ENCODE measurements around the gene ABCA6.

Gene ABCA6

DNA sequence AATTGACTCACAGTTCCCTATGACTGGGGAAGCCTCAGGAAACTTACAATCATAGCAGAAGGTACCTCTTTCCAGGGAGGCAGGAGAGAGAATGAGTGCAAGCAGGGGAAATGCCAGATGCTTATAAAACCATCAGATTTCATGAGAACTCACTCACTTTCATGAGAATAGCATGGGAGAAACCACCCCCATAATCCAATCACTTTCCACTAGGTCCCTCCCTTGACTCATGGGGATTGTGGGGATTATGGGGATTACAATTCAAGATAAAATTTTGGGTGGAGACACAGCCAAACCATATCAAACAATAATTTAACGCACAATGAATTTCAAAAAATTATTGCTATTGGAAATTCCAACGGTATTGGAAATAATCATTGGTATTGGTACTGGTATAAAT lies 96.0 kb downstream of the ABCA6 start:
- DNase-seq = no peak
- no peaks in the 10 kb centered on the region for H3K79me2 ChIP-seq (ENCODE audit: insufficient read depth, low read length)
- no peak for TF ChIP-seq EZH2 (IDR thresholded peaks at IDR 0.05; ENCODE audit: borderline replicate concordance, low read depth, low read length, severe bottlenecking)
- TF ChIP-seq, protein P1, sequence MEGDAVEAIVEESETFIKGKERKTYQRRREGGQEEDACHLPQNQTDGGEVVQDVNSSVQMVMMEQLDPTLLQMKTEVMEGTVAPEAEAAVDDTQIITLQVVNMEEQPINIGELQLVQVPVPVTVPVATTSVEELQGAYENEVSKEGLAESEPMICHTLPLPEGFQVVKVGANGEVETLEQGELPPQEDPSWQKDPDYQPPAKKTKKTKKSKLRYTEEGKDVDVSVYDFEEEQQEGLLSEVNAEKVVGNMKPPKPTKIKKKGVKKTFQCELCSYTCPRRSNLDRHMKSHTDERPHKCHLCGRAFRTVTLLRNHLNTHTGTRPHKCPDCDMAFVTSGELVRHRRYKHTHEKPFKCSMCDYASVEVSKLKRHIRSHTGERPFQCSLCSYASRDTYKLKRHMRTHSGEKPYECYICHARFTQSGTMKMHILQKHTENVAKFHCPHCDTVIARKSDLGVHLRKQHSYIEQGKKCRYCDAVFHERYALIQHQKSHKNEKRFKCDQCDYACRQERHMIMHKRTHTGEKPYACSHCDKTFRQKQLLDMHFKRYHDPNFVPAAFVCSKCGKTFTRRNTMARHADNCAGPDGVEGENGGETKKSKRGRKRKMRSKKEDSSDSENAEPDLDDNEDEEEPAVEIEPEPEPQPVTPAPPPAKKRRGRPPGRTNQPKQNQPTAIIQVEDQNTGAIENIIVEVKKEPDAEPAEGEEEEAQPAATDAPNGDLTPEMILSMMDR (IDR thresholded peaks at IDR 0.05; ENCODE audit: borderline replicate concordance, extremely low read depth, low read length, poor library complexity, severe bottlenecking) = no peak
- H3K4me2 ChIP-seq (ENCODE audit: insufficient read depth, low read length) = no peak overlapping the region
- H3K4me3 ChIP-seq (ENCODE audit: low read depth in 1 of 2, low read length in 2 of 2) = no peak overlapping the region
- no peaks in the 10 kb centered on the region for H3K36me3 ChIP-seq (ENCODE audit: insufficient read depth, low read length)
- H3K27ac ChIP-seq (ENCODE audit: low read length) = no peak overlapping the region
- no peaks in the 10 kb centered on the region for H3K4me1 ChIP-seq (ENCODE audit: insufficient read depth, low read length)
- H3K9ac ChIP-seq (ENCODE audit: low read depth, low read length) = no peak overlapping the region
- H2AFZ ChIP-seq (ENCODE audit: low read depth, low read length) = no peak overlapping the region
- H3K9me3 ChIP-seq (ENCODE audit: insufficient read depth, low read length, severe bottlenecking) = no peaks in the 10 kb centered on the region
- no peak for ATAC-seq (ENCODE audit: insufficient read depth, low read depth)
- no peaks in the 10 kb centered on the region for H4K20me1 ChIP-seq (ENCODE audit: insufficient read depth, low read length)
- H3K27me3 ChIP-seq (ENCODE audit: insufficient read depth, low read length, poor library complexity) = no peaks in the 10 kb centered on the region

DNA sequence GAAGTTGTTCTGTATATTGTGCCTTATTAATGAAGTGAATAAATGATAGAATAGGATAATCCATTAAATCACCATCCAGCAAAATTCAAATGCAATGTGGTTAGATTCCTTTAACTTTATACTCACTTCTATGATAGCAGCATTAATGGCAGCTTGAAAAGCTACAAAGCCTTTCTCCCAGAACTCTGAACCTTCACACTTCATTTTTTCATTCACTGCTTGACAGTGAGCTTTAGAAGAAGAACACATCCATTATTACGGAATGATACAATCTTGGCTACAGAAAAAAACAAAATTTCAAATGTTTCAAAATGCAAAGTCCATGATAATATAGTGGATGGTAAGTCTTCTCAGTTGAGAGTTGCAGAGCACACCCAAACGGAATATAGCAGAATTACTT lies 97.3 kb downstream of the ABCA6 start:
- Histone ChIP-seq H3K9ac (ENCODE audit: low read depth, low read length) (no peak overlapping the region), H3K27ac (ENCODE audit: low read length) (no peak overlapping the region), H3K4me3 (ENCODE audit: low read depth in 1 of 2, low read length in 2 of 2) (no peak overlapping the region), H3K4me1 (ENCODE audit: insufficient read depth, low read length) (no peaks in the 10 kb centered on the region), H3K9me3 (ENCODE audit: insufficient read depth, low read length, severe bottlenecking) (no peaks in the 10 kb centered on the region), H3K36me3 (ENCODE audit: insufficient read depth, low read length) (no peaks in the 10 kb centered on the region), H3K4me2 (ENCODE audit: insufficient read depth, low read length) (no peak overlapping the region), H3K79me2 (ENCODE audit: insufficient read depth, low read length) (no peaks in the 10 kb centered on the region), H3K27me3 (ENCODE audit: insufficient read depth, low read length, poor library complexity) (no peaks in the 10 kb centered on the region), H2AFZ (ENCODE audit: low read depth, low read length) (no peak overlapping the region), H4K20me1 (ENCODE audit: insufficient read depth, low read length) (no peaks in the 10 kb centered on the region)
- TF ChIP-seq, protein P1 (IDR thresholded peaks at IDR 0.05; ENCODE audit: borderline replicate concordance, extremely low read depth, low read length, poor library complexity, severe bottlenecking) = no peak
- TF ChIP-seq EZH2 (IDR thresholded peaks at IDR 0.05; ENCODE audit: borderline replicate concordance, low read depth, low read length, severe bottlenecking) = no peak
- no peak for ATAC-seq (ENCODE audit: insufficient read depth, low read depth)
- no peak for DNase-seq

DNA sequence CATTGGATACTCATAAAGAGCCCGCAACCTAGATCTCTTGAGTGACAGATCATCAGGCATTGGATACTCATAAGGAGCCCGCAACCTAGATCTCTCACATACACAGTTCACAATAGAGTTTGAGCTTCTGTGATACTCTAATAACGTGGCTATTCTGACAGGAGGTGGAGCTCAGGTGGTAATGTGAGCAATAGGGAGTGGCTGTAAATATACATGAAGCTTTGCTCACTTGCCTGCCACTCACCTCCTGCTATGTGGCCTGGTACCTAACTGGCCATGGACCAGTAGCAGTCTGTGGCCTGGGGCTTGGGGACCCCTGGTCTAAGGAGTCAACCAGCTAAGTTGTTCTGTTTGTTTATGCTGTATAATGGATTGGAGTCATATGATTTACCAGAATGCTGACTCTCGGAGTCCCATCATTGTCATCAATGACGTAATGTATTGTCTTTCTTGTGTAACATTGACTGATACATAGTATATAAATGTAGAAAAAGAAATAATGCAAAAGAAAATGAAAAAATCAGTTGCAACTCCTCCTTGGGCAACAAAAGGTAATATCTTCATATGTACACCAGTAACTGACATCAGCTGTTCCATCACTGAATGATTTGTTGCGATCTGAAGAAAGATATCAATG lies 98.5 kb downstream of the ABCA6 start:
- no peak overlapping the region for H3K4me2 ChIP-seq (ENCODE audit: insufficient read depth, low read length)
- H3K36me3 ChIP-seq (ENCODE audit: insufficient read depth, low read length) = no peaks in the 10 kb centered on the region
- no peaks in the 10 kb centered on the region for H3K9me3 ChIP-seq (ENCODE audit: insufficient read depth, low read length, severe bottlenecking)
- no peak overlapping the region for H2AFZ ChIP-seq (ENCODE audit: low read depth, low read length)
- H3K4me3 ChIP-seq (ENCODE audit: low read depth in 1 of 2, low read length in 2 of 2) = no peak overlapping the region
- ATAC-seq (ENCODE audit: insufficient read depth, low read depth) (no peak), DNase-seq (no peak)
- H4K20me1 ChIP-seq (ENCODE audit: insufficient read depth, low read length) = no peaks in the 10 kb centered on the region
- H3K27me3 ChIP-seq (ENCODE audit: insufficient read depth, low read length, poor library complexity) = no peaks in the 10 kb centered on the region
- H3K79me2 ChIP-seq (ENCODE audit: insufficient read depth, low read length) = no peaks in the 10 kb centered on the region
- H3K9ac ChIP-seq (ENCODE audit: low read depth, low read length) = no peak overlapping the region
- TF ChIP-seq, protein P1 (IDR thresholded peaks at IDR 0.05; ENCODE audit: borderline replicate concordance, extremely low read depth, low read length, poor library complexity, severe bottlenecking) = no peak
- no peak for TF ChIP-seq EZH2 (IDR thresholded peaks at IDR 0.05; ENCODE audit: borderline replicate concordance, low read depth, low read length, severe bottlenecking)
- H3K4me1 ChIP-seq (ENCODE audit: insufficient read depth, low read length) = no peaks in the 10 kb centered on the region
- H3K27ac ChIP-seq (ENCODE audit: low read length) = no peak overlapping the region

Data from DND-41 (cell line).